ENCODE measurements around the gene KLHL17.

- no peak for TF ChIP-seq ZBTB33 (IDR thresholded peaks at IDR 0.05)
- no peak for TF ChIP-seq CTCF (IDR thresholded peaks at IDR 0.05; ENCODE audit: low read depth, low read length, missing input control)
- no peak for TF ChIP-seq ATF3 (IDR thresholded peaks at IDR 0.05)
- TF ChIP-seq RAD21 (IDR thresholded peaks at IDR 0.05): no peak
- no peak for TF ChIP-seq SP1 (IDR thresholded peaks at IDR 0.05)
These were observed 18.7 kb downstream of the KLHL17 start for GRCh38 chr1:978835-979743.
